ENCODE measurements around the gene JAKMIP1.

DNA sequence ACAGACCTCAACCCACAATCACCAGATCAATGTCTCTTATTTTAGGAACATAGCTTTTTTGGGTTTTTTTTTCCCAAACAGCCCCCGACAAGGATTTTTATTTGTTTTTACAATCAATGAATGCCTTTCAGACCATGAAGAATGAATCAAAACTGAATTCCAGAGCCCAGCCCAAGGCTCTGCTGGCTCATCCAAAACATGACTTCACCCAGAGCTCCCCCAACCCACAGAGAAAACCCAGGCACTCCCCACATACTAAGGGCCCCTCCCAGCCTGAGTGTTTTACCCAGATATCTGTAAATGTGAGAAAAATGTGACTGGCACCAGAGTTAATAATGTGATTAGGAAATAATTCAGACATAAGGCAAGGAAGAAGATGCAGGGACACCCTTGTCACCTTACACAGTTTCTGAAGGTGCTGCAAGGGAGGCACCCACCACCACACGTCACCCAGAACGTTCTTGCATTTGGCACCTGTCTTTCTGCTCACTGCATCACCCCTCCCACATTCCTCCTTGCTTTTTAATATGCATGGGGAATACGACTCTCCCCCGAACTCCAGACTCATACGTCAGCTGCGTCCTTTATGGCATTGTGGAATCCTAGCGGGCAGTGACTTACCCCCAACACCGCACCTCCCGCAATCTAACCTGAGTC is 134.3 kb downstream of the JAKMIP1 start:
- no peak for TF ChIP-seq RAD21 (IDR thresholded peaks at IDR 0.05; ENCODE audit: low read depth)
- TF ChIP-seq, protein P1, sequence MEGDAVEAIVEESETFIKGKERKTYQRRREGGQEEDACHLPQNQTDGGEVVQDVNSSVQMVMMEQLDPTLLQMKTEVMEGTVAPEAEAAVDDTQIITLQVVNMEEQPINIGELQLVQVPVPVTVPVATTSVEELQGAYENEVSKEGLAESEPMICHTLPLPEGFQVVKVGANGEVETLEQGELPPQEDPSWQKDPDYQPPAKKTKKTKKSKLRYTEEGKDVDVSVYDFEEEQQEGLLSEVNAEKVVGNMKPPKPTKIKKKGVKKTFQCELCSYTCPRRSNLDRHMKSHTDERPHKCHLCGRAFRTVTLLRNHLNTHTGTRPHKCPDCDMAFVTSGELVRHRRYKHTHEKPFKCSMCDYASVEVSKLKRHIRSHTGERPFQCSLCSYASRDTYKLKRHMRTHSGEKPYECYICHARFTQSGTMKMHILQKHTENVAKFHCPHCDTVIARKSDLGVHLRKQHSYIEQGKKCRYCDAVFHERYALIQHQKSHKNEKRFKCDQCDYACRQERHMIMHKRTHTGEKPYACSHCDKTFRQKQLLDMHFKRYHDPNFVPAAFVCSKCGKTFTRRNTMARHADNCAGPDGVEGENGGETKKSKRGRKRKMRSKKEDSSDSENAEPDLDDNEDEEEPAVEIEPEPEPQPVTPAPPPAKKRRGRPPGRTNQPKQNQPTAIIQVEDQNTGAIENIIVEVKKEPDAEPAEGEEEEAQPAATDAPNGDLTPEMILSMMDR (IDR thresholded peaks at IDR 0.05 in 2 of 3, conservative IDR thresholded peaks at IDR 0.05 in 1 of 3; ENCODE audit: borderline replicate concordance in 1 of 3, insufficient read depth in 1 of 3, low read depth in 2 of 3, low read length in 2 of 3) = no peak
- TF ChIP-seq EGR1 (IDR thresholded peaks at IDR 0.05; ENCODE audit: low read depth) = no peak
- no peak for TF ChIP-seq POLR2A (IDR thresholded peaks at IDR 0.05; ENCODE audit: borderline replicate concordance, extremely low read depth, insufficient read depth, insufficient read length)
- no peak for TF ChIP-seq YY1 (IDR thresholded peaks at IDR 0.05; ENCODE audit: extremely low read depth, insufficient replicate concordance, low read depth, low read length)
- TF ChIP-seq POLR2AphosphoS5 (IDR thresholded peaks at IDR 0.05; ENCODE audit: low read depth, low read length) = no peak
- TF ChIP-seq JUND (IDR thresholded peaks at IDR 0.05) = no peak
- TF ChIP-seq CBX3 (IDR thresholded peaks at IDR 0.05; ENCODE audit: low read depth) = no peak
